ENCODE results near the gene INSL4.

DNA sequence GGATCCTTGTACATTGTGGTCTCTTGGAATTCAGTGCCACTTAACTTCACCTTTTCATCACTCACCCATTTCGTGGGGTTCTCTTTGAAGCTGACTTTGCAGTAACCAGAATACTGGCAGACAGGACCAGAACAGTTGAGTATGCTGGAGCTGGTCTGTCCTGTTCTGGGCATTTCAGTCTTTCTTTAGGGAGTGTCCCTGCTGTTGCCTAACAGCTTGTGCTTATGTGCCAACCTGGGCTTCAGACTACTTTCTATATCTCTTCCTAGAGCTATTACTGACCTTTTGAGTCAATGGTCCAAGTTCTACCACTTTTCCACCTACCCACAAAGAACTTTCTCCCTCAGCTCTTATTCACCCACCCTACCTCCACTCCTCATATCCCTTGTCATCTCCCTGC lies 35.8 kb upstream of the INSL4 start:
- no peak for TF ChIP-seq POLR2A (IDR thresholded peaks at IDR 0.05; ENCODE audit: low read length)
- TF ChIP-seq GATA1 (IDR thresholded peaks at IDR 0.05; ENCODE audit: low read depth, low read length): no peak

Data from erythroblast (primary cell).